ENCODE measurements around the gene ZNF57. TPM values are rescaled to one million over a fixed set of nuclear protein-coding genes. Genes with fewer than 3 reads are reported as not detected.
A peak's percentile ranks its signal among the peaks of the same experiment; 100 is the strongest.

Gene ZNF57
- total and polyA plus RNA-seq, 9 of the 15 experiments (the other 6 are each of a cell fraction or from before 2014, with no cell fraction given): 3.9 to 13.5 (median 7.8) TPM

DNA sequence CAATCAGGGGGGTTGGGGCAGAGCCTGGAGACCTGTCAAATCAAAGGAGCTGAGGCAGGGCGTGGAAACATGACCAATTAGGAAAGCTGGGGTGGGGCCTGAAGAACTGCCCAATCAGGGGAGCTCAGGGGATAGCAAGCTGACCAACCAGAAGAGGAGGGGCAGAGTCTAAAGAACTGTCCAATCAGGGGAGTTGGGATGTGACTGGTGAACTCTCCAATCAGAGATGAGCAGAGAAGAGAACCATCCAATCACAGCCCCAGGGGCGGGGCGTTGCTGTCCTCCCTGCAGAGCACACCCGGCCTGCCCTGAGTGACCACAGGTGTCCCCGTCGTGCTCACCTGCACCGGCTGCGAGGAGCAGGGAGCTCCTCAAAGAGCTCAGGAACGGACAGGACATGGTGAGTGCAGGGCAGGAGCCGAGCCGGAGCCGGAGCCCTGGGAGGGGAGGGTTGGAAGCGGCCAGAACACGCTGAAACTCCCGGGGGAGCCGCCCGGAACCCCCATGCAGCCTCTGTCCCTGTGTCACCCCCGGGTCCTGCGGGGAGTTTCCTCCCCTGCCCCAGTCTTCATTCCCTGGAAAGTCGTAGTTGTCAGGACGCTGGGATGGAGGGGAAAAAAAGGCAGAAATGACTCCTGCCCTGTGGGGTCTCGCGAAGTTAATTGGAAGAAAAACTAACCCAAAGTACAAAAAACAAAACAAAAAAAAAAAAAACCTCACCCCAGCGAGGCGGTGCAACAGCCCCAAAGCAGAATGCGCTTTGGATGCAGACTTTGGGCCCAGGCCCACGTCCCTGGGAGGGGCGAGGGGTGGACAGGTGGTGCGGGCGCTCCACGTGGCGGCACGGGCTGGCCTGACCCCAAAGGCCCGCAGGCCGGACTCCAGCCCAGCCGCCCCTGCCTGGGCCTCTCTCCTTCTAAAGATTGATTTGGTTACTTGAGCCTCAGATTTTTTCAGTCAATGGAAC is 33.4 kb upstream of the ZNF57 start, which contains the start of gene ZNF556 (continued):
- TF ChIP-seq FOS (IDR thresholded peaks at IDR 0.05; ENCODE audit: extremely low read depth, insufficient read length) (peak; percentile 86), ZNF830 (CRISPR knock-in tag; IDR thresholded peaks at IDR 0.05) (no peak), ZBTB17 (CRISPR knock-in tag; IDR thresholded peaks at IDR 0.05) (no peak), E2F1 (CRISPR knock-in tag; IDR thresholded peaks at IDR 0.05) (no peak), RBM25 (IDR thresholded peaks at IDR 0.05; ENCODE audit: low read depth, low read length, severe bottlenecking) (peak; percentile 73), NRF1 (conservative IDR thresholded peaks at IDR 0.05 in 1 of 2, IDR thresholded peaks at IDR 0.05 in 1 of 2) (no peak), NEUROD1 (IDR thresholded peaks at IDR 0.05; ENCODE audit: borderline replicate concordance, low read depth, low read length, partially characterized antibody) (peak; percentile 53), ASH1L (IDR thresholded peaks at IDR 0.05; ENCODE audit: borderline replicate concordance, low read depth, partially characterized antibody) (peak; percentile 83), FOSL1 (tag; conservative IDR thresholded peaks at IDR 0.05) (no peak)
- TF ChIP-seq, protein P1, sequence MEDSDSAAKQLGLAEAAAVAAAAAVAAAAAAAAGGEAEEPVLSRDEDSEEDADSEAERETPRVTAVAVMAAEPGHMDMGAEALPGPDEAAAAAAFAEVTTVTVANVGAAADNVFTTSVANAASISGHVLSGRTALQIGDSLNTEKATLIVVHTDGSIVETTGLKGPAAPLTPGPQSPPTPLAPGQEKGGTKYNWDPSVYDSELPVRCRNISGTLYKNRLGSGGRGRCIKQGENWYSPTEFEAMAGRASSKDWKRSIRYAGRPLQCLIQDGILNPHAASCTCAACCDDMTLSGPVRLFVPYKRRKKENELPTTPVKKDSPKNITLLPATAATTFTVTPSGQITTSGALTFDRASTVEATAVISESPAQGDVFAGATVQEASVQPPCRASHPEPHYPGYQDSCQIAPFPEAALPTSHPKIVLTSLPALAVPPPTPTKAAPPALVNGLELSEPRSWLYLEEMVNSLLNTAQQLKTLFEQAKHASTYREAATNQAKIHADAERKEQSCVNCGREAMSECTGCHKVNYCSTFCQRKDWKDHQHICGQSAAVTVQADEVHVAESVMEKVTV (CRISPR knock-in tag; IDR thresholded peaks at IDR 0.05): no peak

Measured in K562 (cell line).